ENCODE results near the gene DIS3L2. TPM values are rescaled to one million over a fixed set of nuclear protein-coding genes. Genes with fewer than 3 reads are reported as not detected.
"Not testable (repeated sequence)": the region's sequence is repeated elsewhere in the genome, so short reads cannot be mapped to it uniquely, and the experiment has no call there.

Gene DIS3L2
- total RNA-seq, 2 experiments from 2014 or later = 25.7 to 30.9 TPM

DNA sequence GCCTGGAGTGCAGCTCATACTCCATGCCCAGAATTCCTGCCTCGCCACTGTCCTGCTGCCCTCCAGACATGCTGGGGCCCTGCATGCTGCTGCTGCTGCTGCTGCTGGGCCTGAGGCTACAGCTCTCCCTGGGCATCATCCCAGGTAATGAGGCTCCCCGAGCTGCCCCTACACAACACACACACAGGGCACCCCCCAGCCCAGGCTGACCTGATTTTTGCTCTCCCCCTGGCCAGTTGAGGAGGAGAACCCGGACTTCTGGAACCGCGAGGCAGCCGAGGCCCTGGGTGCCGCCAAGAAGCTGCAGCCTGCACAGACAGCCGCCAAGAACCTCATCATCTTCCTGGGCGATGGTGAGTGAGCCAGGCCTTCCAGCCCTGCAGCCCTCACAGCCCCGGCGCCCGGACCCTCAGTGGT, 417.2 kb downstream of the DIS3L2 start, which contains the start of gene ALPP:
Gene ALPP, plus strand, starts transcription at position 17 of the 417 bp plus-strand sequence. Its CDS starts 52 bp downstream, at position 69.
- not testable (repeated sequence) for H3K4me3 Mint-ChIP-seq, H3K36me3 Mint-ChIP-seq, H3K9me3 Mint-ChIP-seq, H3K4me1 Mint-ChIP-seq, DNase-seq, H3K27ac Mint-ChIP-seq
- peaks cover 14% of the 10 kb centered on the region for H3K27me3 Mint-ChIP-seq

DNA sequence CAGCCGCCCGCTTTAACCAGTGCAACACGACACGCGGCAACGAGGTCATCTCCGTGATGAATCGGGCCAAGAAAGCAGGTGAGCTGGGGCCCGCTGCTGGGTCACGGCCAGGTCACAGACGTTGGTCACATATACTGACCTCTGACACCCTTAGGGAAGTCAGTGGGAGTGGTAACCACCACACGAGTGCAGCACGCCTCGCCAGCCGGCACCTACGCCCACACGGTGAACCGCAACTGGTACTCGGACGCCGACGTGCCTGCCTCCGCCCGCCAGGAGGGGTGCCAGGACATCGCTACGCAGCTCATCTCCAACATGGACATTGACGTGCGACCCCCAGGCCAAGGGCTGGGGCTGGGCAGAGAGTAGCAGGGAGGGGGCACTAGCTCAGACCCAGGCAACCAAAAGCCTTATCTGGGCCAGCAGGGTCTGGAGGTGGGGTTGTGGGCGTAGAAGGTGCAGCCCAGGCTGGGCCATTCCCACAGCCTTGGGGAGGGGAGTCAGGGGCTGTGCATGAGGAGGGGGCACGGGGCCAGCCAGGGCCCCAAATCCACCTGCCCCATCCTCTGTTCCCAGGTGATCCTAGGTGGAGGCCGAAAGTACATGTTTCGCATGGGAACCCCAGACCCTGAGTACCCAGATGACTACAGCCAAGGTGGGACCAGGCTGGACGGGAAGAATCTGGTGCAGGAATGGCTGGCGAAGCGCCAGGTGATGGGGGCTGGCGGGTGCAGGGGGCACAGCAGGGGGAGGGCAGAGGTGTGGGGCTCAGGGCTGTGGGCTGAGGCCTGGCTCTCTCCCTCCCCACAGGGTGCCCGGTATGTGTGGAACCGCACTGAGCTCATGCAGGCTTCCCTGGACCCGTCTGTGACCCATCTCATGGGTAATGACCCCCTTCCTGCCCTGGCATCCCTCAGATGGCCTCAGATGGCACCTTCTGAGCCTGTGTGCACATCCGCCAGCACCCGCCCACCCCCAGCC, 418.4 kb downstream of the DIS3L2 start:
- not testable (repeated sequence) for H3K27ac Mint-ChIP-seq, H3K4me3 Mint-ChIP-seq, H3K9me3 Mint-ChIP-seq, H3K36me3 Mint-ChIP-seq, H3K4me1 Mint-ChIP-seq, DNase-seq
- H3K27me3 Mint-ChIP-seq = peaks cover 24% of the 10 kb centered on the region

DNA sequence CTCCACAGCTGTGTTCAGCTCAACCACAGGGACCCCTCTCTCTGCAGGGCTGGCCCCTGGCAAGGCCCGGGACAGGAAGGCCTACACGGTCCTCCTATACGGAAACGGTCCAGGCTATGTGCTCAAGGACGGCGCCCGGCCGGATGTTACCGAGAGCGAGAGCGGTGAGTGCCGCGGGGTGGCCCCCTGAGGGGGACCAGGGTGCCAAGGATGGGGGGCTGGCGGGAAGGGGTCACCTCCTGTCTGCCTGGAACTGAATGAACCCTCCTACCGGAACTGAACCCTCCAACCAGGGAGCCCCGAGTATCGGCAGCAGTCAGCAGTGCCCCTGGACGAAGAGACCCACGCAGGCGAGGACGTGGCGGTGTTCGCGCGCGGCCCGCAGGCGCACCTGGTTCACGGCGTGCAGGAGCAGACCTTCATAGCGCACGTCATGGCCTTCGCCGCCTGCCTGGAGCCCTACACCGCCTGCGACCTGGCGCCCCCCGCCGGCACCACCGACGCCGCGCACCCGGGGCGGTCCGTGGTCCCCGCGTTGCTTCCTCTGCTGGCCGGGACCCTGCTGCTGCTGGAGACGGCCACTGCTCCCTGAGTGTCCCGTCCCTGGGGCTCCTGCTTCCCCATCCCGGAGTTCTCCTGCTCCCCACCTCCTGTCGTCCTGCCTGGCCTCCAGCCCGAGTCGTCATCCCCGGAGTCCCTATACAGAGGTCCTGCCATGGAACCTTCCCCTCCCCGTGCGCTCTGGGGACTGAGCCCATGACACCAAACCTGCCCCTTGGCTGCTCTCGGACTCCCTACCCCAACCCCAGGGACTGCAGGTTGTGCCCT, 419.9 kb downstream of the DIS3L2 start:
- not testable (repeated sequence) for H3K9me3 Mint-ChIP-seq, H3K27ac Mint-ChIP-seq, H3K4me1 Mint-ChIP-seq, H3K36me3 Mint-ChIP-seq
- H3K27me3 Mint-ChIP-seq = peaks cover 39% of the 10 kb centered on the region
- peak; percentile 63 for DNase-seq
- peak overlapping the region; percentile 42 for H3K4me3 Mint-ChIP-seq

DNA sequence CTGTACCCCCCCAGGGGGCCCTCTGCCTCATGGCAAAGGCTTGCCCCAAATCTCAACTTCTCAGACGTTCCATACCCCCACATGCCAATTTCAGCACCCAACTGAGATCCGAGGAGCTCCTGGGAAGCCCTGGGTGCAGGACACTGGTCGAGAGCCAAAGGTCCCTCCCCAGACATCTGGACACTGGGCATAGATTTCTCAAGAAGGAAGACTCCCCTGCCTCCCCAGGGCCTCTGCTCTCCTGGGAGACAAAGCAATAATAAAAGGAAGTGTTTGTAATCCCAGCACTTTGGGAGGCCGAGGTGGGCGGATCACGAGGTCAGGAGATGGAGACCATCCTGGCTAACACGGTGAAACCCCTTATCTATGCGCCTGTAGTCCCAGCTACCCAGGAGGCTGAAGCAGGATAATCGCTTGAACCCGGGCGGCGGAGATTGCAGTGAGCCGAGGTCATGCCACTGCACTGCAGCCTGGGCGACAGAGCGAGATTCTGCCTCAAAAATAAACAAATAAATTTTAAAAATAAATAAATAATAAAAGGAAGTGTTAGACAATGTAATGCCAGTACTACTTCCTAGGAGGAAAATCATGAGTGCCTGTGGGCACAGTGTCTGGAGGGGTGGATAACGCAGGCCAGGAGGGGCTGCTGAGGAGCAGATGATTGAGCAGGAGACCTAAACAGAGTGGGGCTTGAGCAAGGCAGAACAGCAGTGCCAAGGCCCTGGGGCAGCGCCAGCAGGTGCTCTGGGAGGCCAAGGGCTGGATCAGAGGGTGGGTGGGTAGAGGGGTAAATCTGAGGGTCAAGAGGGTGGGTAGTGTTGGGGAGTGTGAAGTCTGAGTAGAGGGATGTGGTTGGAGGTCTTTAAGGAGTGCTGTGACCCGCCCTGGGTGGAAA, 421.1 kb downstream of the DIS3L2 start:
- H3K9me3 Mint-ChIP-seq = no peaks in the 10 kb centered on the region
- no peak overlapping the region for H3K27ac Mint-ChIP-seq
- H3K4me3 Mint-ChIP-seq = no peak overlapping the region
- no peaks in the 10 kb centered on the region for H3K4me1 Mint-ChIP-seq
- peaks cover 44% of the 10 kb centered on the region for H3K27me3 Mint-ChIP-seq
- H3K36me3 Mint-ChIP-seq = no peaks in the 10 kb centered on the region
- no peak for DNase-seq

DNA sequence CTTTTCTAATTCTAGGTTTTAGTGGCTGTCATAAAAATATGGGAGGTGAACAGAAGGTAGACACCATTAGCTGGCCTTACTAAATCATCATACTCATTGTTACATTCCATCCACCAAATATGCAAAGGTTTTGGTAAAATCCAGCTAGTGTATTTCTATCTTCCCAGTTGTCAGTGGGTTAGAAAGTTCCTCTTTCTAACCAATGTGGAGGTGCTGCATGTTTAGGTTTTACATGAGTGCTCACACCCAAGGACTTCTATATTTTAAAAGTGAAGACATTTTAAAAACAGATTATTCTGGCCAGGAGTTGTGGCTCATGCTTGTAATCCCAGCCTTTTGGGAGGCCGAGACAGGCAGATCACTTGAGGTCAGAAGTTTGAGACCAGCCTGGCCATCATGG, 423.0 kb downstream of the DIS3L2 start:
- DNase-seq = no peak
- Mint-ChIP-seq H3K4me1 (no peaks in the 10 kb centered on the region), H3K4me3 (no peak overlapping the region), H3K27ac (no peak overlapping the region), H3K27me3 (peaks cover 49% of the 10 kb centered on the region), H3K9me3 (no peaks in the 10 kb centered on the region), H3K36me3 (no peaks in the 10 kb centered on the region)

DNA sequence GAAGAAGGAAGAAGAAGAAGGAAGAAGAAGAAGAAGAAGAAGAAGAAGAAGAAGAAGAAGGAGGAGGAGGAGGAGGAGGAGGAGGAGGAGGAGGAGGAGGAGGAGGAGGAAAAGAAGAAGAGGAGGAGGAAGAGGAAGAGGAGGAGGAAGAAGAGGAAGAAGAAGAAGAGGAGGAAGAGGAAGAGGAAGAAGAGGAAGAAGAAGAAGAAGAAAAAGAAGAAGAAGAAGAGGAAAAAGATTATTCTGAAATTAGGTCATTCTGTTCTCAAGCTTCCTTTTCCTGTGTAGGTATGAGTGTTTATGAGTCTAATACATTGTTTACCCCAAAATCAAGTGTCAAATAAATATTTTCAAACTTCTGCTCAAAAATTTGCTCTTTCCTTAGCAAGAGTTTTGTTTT, 423.5 kb downstream of the DIS3L2 start:
- H3K27me3 Mint-ChIP-seq = peaks cover 55% of the 10 kb centered on the region
- H3K4me3 Mint-ChIP-seq, H3K9me3 Mint-ChIP-seq, H3K4me1 Mint-ChIP-seq, H3K36me3 Mint-ChIP-seq, H3K27ac Mint-ChIP-seq, DNase-seq: not testable (repeated sequence)

DNA sequence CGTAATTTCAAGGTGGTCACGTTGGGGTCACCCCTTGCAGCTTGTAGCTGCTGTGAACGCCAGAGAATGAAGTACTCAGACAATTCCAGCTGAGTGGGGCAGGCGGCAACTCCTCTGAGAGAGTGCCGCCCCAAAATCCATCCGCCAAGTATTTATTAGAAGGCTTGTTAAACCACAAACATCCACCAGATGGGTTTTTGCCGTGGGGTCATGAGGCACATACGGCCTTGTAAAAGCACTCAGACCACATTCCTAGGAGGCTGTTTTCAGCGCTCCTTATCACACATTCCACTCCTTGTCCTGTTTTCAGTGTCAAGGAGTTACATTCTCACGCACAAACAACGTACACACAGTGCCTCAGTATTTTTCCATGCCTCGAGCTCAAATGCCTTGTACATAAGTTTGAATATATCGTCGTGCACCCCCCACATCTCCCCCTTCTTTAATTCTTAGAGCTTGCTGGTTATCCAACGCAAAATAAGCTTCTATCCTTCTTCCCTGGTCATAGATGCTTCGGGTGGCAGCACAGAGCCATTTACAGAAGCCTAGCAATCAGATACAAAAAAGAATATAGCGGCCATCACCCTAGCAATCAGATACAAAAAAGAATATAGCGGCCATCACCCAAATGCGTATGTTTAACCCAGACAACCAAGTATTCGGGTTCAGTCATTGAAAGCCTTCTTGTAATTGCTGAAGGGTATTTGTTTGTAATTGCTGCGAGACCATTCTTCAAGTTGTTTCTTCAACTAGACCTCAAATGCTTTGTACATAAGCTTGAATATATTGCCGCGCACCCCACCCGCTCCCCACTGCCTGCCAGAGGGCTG, 424.4 kb downstream of the DIS3L2 start:
- Mint-ChIP-seq H3K27ac (no peak overlapping the region), H3K9me3 (no peaks in the 10 kb centered on the region), H3K4me3 (no peak overlapping the region), H3K4me1 (no peaks in the 10 kb centered on the region), H3K36me3 (no peaks in the 10 kb centered on the region), H3K27me3 (peaks cover 60% of the 10 kb centered on the region)
- no peak for DNase-seq

DNA sequence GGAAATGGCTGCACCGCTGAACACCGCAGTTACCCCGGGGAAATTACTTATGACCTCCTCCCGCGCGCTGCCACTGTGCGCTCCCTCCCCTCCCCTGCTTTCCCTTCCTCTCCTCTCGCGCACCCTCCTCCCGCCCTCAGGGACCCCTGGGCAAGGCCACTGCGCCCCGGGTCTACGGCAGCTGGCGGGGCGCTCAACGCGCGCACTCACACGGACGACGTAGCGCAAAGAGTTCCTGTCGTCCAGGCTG, 424.9 kb downstream of the DIS3L2 start:
- no peak overlapping the region for H3K4me3 Mint-ChIP-seq
- no peak overlapping the region for H3K27ac Mint-ChIP-seq
- no peaks in the 10 kb centered on the region for H3K36me3 Mint-ChIP-seq
- peaks cover 63% of the 10 kb centered on the region for H3K27me3 Mint-ChIP-seq
- no peaks in the 10 kb centered on the region for H3K4me1 Mint-ChIP-seq
- no peaks in the 10 kb centered on the region for H3K9me3 Mint-ChIP-seq
- DNase-seq = no peak

Other genes starting within 250 kb of the DIS3L2 start
- gene PDE6D, start 180.4 kb upstream of the DIS3L2 start, total RNA-seq = 10 to 100 TPM; 23.6 to 26.4 TPM
- gene COPS7B, start 175.3 kb upstream of the DIS3L2 start, total RNA-seq = 10 to 100 TPM; 50.2 to 55.2 TPM
- gene NPPC, start 35.3 kb upstream of the DIS3L2 start, total RNA-seq = 1 to 10 TPM in 1 of 2 experiments, under 1 TPM in 1; 0.48 to 1.1 TPM

Measured in activated naive CD8-positive, alpha-beta T cell treated with anti-CD3 and anti-CD28 coated beads for 36 hours (primary cell).